Kidney (tissue), 14 donors: ENCODE results near the gene NEDD9. TPM values are rescaled to one million over a fixed set of nuclear protein-coding genes. Genes with fewer than 3 reads are reported as not detected.

Experiments used
- DNase-seq, 5 donors: peaks; one replicate each; pipeline ENCODE4 v3.0.0-alpha.2; 2013 to 2020
- FAIRE-seq: peaks from 2 replicates; lab custom pipeline; 2012; peaks lifted over from hg19 to GRCh38; lab: Jason Lieb, UNC
- H3K27ac ChIP-seq, 2 donors: one replicate each; pipeline ENCODE4 v1.7.0; 2013; ENCODE audit warnings: low read depth in 2 of 2, low read length in 2 of 2, inconsistent platforms in 1 of 2
- H3K27me3 ChIP-seq: one replicate; pipeline ENCODE4 v1.7.1; 2013; ENCODE audit warnings: low read length, inconsistent platforms; ENCODE audit not compliant: control insufficient read depth, insufficient read depth
- H3K36me3 ChIP-seq, 3 donors: one replicate each; pipeline versions ENCODE4 v1.7.0 to v1.7.1; 2013; ENCODE audit warnings: low read length in 3 of 3, control low read depth in 1 of 3, inconsistent platforms in 1 of 3; ENCODE audit not compliant: insufficient read depth in 3 of 3, control insufficient read depth in 2 of 3
- H3K4me1 ChIP-seq, 3 donors: one replicate each; pipeline versions ENCODE4 v1.7.0 to v1.7.1; 2013; ENCODE audit warnings: low read length in 3 of 3, inconsistent platforms in 1 of 3, low read depth in 1 of 3; ENCODE audit not compliant: control insufficient read depth in 2 of 3, insufficient read depth in 2 of 3
- H3K4me3 ChIP-seq, 3 donors: one replicate each; pipeline versions ENCODE4 v1.7.0 to v1.8.1; 2013; ENCODE audit warnings: low read length in 3 of 3, control low read depth in 1 of 3, inconsistent platforms in 1 of 3
- H3K9ac ChIP-seq, 3 donors: one replicate each; pipeline versions ENCODE4 v1.7.0 to v1.7.1; 2013; ENCODE audit warnings: low read length in 3 of 3, control low read depth in 1 of 3, inconsistent platforms in 1 of 3
- H3K9me3 ChIP-seq, 3 donors: one replicate each; pipeline versions ENCODE4 v1.7.0 to v1.7.1; 2013; ENCODE audit warnings: low read length in 3 of 3, control low read depth in 1 of 3, inconsistent platforms in 1 of 3; ENCODE audit not compliant: control insufficient read depth in 2 of 3, insufficient read depth in 1 of 3
- CTCF ChIP-seq: IDR thresholded peaks from 3 replicates; pipeline ENCODE4 v1.5.1; 2012; ENCODE audit warnings: mild to moderate bottlenecking, moderate library complexity, borderline replicate concordance; ENCODE audit not compliant: insufficient read depth; ENCODE audit errors: extremely low read depth
- intact Hi-C: fragments of 100-400 bp; cut with DNase I; formaldehyde crosslinking; loops from one replicate; pipeline ENCODE4 v1.11.1; 2022
- polyA plus RNA-seq: library from polyadenylated mRNA; stranded (reverse); fragments of 350-450 nt; fragmentation: Illumina TruSeq; extraction: RNeasy Lipid Tissue Mini Kit (QIAGEN cat#74804); gene quantifications from one replicate; pipeline ENCODE4 v1.2.3, GENCODE V29; 2014; ENCODE audit warnings: low read depth, low replicate concordance; ENCODE audit not compliant: insufficient read depth
- total RNA-seq: library from RNA; stranded (reverse); fragmentation: NEBNext Ultra II Directional; extraction: Animal tissue kit (Norgen Biotek cat#: 25700); gene quantifications from one replicate; pipeline ENCODE4 v1.2.1, GENCODE V29; 2021
- donor health status: control.
- donor health status: control.
- donor health status: control.
- donor health status: control.
- donor health status: control.
- donor health status: DM: yes; HTN: yes; CAD: no.
- donor health status: Normal renal cell carcinoma (clear cell type).

The NEDD9 gene
- total and polyA plus RNA-seq, 2 donors from 2014 or later, result 19.2 to 101 TPM

- TF ChIP-seq CTCF, result no peak
- intact Hi-C loops, result no loop called here
- no peak for DNase-seq
- Histone ChIP-seq H3K27ac (no peak overlapping the region), H3K4me1 (no peaks in the 10 kb centered on the region), H3K4me3 (no peak overlapping the region), H3K9ac (no peak overlapping the region), H3K27me3 (no peaks in the 10 kb centered on the region), H3K9me3 (peaks cover 0 to 3% (median 0%) of the 10 kb centered on the region in 3 donors), H3K36me3 (peaks cover 15 to 45% (median 37%) of the 10 kb centered on the region in 3 donors)
- no peak for FAIRE-seq
Observed at GRCh38 chr6:11183761-11184362, 48.6 kb downstream of the NEDD9 start.

GRCh38 chr6:11181478-11182136, 50.9 kb downstream of the NEDD9 start:
- no peak overlapping the region for H3K4me3 ChIP-seq
- no peak overlapping the region for H3K9ac ChIP-seq
- TF ChIP-seq CTCF, result no peak
- no peak for DNase-seq
- H3K36me3 ChIP-seq, result peaks cover 8 to 26% (median 21%) of the 10 kb centered on the region in 3 donors
- peaks cover 0 to 3% (median 0%) of the 10 kb centered on the region in 3 donors for H3K9me3 ChIP-seq
- no peaks in the 10 kb centered on the region for H3K27me3 ChIP-seq
- H3K27ac ChIP-seq, result no peak overlapping the region
- intact Hi-C loops, result no loop called here
- no peak for FAIRE-seq
- no peaks in the 10 kb centered on the region for H3K4me1 ChIP-seq

- H3K9ac ChIP-seq, result no peak overlapping the region
- intact Hi-C loops, result no loop called here
Observed at GRCh38 chr6:11179419-11180202, 52.9 kb downstream of the NEDD9 start.

More at GRCh38 chr6:11179419-11180202, 52.9 kb downstream of the NEDD9 start:
- no peak for TF ChIP-seq CTCF
- Histone ChIP-seq H3K9me3 (peaks cover 0 to 3% (median 0%) of the 10 kb centered on the region in 3 donors), H3K36me3 (peaks cover 3 to 11% (median 10%) of the 10 kb centered on the region in 3 donors), H3K4me3 (no peak overlapping the region), H3K27ac (no peak overlapping the region), H3K4me1 (no peaks in the 10 kb centered on the region), H3K27me3 (no peaks in the 10 kb centered on the region)
- DNase-seq (no peak), FAIRE-seq (no peak)
